Measurements from ENCODE around the gene LTF. TPM values are rescaled to one million over a fixed set of nuclear protein-coding genes. Genes with fewer than 3 reads are reported as not detected.

The LTF gene
- polyA plus RNA-seq, 1 donor from 2014 or later: not detected

DNA sequence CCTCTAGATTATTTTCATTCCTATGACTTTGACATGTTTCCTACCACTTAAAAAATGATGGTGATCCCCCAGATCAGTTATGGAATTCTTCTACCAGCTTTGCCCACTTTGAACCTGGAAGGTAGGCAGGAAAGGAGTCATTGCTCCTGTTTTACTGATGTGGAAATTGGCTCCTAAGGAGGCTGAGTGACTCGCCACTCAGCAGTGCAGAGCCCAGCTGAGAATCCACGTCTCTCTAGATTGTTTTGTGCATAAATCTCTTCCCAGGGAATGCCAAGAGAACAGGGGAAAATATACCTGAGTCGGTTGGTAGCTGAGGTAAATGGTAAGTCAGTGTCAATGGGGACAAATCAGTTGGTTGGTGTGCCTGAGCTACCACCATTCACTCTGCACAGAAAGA, 4.7 kb downstream of the LTF start:
- Histone ChIP-seq H3K27ac (ENCODE audit: low read length) (no peak overlapping the region), H3K79me2 (replicated peaks; ENCODE audit: insufficient read depth, low read length) (no peaks in the 10 kb centered on the region), H3K36me3 (ENCODE audit: insufficient read depth, low read length) (no peaks in the 10 kb centered on the region), H3K9me3 (ENCODE audit: low read length) (peaks cover 6% of the 10 kb centered on the region), H3K9ac (ENCODE audit: low read length) (no peak overlapping the region), H2AFZ (ENCODE audit: low read depth, low read length) (no peak overlapping the region), H3K27me3 (ENCODE audit: insufficient read depth, low read depth, low read length) (peaks cover 15% of the 10 kb centered on the region), H3K4me3 (ENCODE audit: low read length) (no peak overlapping the region), H3K9me2 (ENCODE audit: insufficient read depth, low read length) (no peaks in the 10 kb centered on the region), H4K20me1 (ENCODE audit: insufficient read depth) (no peaks in the 10 kb centered on the region), H3F3A (ENCODE audit: insufficient read depth, low read length, poor library complexity, severe bottlenecking) (no peaks in the 10 kb centered on the region), H3K4me2 (ENCODE audit: low read length) (no peak overlapping the region)
- TF ChIP-seq MXI1 (conservative IDR thresholded peaks at IDR 0.05; ENCODE audit: poor library complexity, severe bottlenecking) (no peak), EZH2 (IDR thresholded peaks at IDR 0.05; ENCODE audit: borderline replicate concordance, insufficient read depth, low read length, poor library complexity, severe bottlenecking) (no peak), POLR2AphosphoS5 (IDR thresholded peaks at IDR 0.05) (no peak), REST (IDR thresholded peaks at IDR 0.05; ENCODE audit: borderline replicate concordance) (no peak), EP300 (conservative IDR thresholded peaks at IDR 0.05; ENCODE audit: poor library complexity, severe bottlenecking) (no peak), SMC3 (conservative IDR thresholded peaks at IDR 0.05; ENCODE audit: poor library complexity) (no peak)
- TF ChIP-seq, protein P1, sequence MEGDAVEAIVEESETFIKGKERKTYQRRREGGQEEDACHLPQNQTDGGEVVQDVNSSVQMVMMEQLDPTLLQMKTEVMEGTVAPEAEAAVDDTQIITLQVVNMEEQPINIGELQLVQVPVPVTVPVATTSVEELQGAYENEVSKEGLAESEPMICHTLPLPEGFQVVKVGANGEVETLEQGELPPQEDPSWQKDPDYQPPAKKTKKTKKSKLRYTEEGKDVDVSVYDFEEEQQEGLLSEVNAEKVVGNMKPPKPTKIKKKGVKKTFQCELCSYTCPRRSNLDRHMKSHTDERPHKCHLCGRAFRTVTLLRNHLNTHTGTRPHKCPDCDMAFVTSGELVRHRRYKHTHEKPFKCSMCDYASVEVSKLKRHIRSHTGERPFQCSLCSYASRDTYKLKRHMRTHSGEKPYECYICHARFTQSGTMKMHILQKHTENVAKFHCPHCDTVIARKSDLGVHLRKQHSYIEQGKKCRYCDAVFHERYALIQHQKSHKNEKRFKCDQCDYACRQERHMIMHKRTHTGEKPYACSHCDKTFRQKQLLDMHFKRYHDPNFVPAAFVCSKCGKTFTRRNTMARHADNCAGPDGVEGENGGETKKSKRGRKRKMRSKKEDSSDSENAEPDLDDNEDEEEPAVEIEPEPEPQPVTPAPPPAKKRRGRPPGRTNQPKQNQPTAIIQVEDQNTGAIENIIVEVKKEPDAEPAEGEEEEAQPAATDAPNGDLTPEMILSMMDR (IDR thresholded peaks at IDR 0.05; ENCODE audit: poor library complexity, severe bottlenecking): no peak

GRCh38 chr3:46456118-46456517, 8.6 kb downstream of the LTF start:
- no peak overlapping the region for H3K27ac ChIP-seq (ENCODE audit: low read length)
- H3K36me3 ChIP-seq (ENCODE audit: insufficient read depth, low read length): no peaks in the 10 kb centered on the region
- H4K20me1 ChIP-seq (ENCODE audit: insufficient read depth): no peaks in the 10 kb centered on the region
- no peak overlapping the region for H3K4me2 ChIP-seq (ENCODE audit: low read length)
- H3K9ac ChIP-seq (ENCODE audit: low read length): no peak overlapping the region
- no peak overlapping the region for H3K4me3 ChIP-seq (ENCODE audit: low read length)
- peaks cover 6% of the 10 kb centered on the region for H3K9me3 ChIP-seq (ENCODE audit: low read length)
- H3F3A ChIP-seq (ENCODE audit: insufficient read depth, low read length, poor library complexity, severe bottlenecking): no peaks in the 10 kb centered on the region
- H3K9me2 ChIP-seq (ENCODE audit: insufficient read depth, low read length): no peaks in the 10 kb centered on the region
- H2AFZ ChIP-seq (ENCODE audit: low read depth, low read length): no peak overlapping the region
- TF ChIP-seq POLR2AphosphoS5 (IDR thresholded peaks at IDR 0.05): no peak
- no peak for TF ChIP-seq EZH2 (IDR thresholded peaks at IDR 0.05; ENCODE audit: borderline replicate concordance, insufficient read depth, low read length, poor library complexity, severe bottlenecking)
- no peak for TF ChIP-seq REST (IDR thresholded peaks at IDR 0.05; ENCODE audit: borderline replicate concordance)
- TF ChIP-seq MXI1 (conservative IDR thresholded peaks at IDR 0.05; ENCODE audit: poor library complexity, severe bottlenecking): no peak
- no peak for TF ChIP-seq TAF1 (IDR thresholded peaks at IDR 0.05; ENCODE audit: low read depth)
- TF ChIP-seq, protein P1 (IDR thresholded peaks at IDR 0.05; ENCODE audit: poor library complexity, severe bottlenecking): no peak
- TF ChIP-seq SMC3 (conservative IDR thresholded peaks at IDR 0.05; ENCODE audit: poor library complexity): no peak
- TF ChIP-seq RAD21 (conservative IDR thresholded peaks at IDR 0.05): no peak
- TF ChIP-seq EP300 (conservative IDR thresholded peaks at IDR 0.05; ENCODE audit: poor library complexity, severe bottlenecking): no peak
- no peaks in the 10 kb centered on the region for H3K79me2 ChIP-seq (replicated peaks; ENCODE audit: insufficient read depth, low read length)
- no peaks in the 10 kb centered on the region for H3K27me3 ChIP-seq (ENCODE audit: insufficient read depth, low read depth, low read length)
